HG03342 (cell line): ENCODE measurements around the gene TMEM63A.
"Not testable (repeated sequence)": the region's sequence is repeated elsewhere in the genome, so short reads cannot be mapped to it uniquely, and the experiment has no call there.

Experiments used
- ATAC-seq: cut with Tn5 transposase; IDR thresholded peaks from one replicate; pipeline ENCODE4 v1.9.1; 2021; ENCODE audit warnings: mild to moderate bottlenecking, moderate library complexity; ENCODE audit not compliant: unreplicated experiment

Gene TMEM63A

DNA sequence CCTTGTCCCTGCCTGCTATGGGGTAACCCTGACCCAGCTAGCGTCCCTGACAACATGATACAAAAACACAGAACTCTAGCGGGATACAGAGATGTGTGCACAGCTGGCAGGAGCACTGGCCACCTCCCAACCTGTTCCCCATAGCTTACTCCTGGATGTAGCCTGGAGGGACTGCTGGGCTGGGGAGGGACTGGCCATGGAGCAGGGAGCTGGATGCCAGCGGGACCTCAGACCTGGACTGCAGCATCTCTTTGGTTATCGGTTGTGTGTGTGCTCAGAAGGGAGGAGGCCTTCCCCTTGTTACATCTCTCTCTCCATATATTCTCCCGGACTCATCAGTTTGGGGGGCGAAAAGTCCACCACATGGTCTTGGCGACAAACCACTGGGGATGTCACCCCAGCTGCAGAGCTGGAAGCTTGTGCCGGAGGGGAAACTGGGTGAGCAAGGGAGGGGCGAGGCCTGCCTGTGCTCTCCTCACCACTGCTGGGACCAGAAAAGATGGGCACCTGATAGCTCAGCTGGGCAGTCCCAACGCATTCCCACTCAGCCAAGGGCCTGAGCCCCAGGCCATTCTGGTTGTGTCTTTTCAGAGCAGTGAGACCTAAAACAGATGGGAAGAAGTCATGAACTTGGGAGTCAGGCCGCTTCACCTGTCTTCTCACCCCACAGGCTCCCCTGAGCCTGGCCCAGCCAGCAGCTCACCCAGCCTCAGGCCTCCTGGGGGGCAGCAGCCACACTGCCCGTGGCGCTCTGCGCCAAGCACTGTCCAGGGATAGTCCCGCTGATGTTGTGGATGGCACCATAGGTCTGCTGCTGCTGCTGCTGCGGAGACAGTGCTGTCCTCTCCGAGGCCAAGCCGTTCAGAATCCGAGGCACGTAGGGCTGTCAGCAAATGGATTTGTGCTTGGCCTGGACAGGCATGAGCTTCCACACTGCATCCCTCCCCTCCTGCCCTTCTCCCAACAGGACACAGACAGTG lies 35.6 kb downstream of the TMEM63A start:
- no peak for ATAC-seq

DNA sequence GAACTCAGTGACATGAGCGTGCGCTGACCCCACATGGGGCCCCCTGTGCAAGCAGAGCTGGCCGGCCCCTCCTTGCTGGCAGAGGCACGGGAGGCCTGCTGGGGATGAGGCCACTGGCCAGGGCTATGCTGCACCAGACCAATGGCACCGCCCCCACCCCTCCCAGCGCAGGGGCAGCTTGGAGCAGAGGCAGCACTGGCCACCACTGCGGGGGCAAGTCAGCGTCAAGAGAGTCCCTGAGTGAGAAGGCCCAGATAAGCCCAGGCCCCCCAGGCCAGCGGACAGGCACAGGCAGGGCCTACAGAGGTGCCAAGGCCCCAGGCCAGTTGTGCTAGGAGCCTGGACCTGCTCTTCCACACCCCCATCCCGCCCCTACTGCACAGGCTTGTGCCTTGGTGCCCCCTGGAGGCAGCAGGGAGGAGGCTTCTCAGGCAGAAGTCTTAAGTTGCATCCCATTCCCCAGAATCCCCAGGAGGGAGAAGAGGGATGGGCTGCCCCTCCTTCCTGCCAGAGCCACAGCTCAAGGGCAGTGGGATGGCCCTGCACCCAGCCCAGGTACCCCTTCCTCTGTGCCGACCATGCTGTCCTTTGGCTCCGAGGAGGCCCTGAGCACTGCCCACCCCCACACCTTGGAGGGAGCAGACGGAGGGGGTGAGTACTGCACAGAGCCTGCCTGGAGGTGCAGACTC lies 36.5 kb downstream of the TMEM63A start:
- no peak for ATAC-seq

DNA sequence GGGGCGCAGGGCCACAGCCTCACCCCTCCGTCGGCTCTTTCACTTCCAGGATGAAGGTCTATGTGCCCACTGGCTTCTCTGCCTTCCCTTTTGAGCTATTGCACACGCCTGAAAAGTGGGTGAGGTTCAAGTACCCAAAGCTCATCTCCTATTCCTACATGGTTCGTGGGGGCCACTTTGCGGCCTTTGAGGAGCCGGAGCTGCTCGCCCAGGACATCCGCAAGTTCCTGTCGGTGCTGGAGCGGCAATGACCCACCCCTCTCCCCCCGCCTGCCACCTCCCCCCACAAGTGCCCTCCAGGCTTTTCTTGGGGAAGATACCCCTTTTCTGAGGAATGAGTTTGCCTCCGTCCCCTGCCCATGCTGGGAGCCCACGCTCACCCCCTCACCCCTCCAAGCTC lies 37.1 kb downstream of the TMEM63A start:
- no peak for ATAC-seq

DNA sequence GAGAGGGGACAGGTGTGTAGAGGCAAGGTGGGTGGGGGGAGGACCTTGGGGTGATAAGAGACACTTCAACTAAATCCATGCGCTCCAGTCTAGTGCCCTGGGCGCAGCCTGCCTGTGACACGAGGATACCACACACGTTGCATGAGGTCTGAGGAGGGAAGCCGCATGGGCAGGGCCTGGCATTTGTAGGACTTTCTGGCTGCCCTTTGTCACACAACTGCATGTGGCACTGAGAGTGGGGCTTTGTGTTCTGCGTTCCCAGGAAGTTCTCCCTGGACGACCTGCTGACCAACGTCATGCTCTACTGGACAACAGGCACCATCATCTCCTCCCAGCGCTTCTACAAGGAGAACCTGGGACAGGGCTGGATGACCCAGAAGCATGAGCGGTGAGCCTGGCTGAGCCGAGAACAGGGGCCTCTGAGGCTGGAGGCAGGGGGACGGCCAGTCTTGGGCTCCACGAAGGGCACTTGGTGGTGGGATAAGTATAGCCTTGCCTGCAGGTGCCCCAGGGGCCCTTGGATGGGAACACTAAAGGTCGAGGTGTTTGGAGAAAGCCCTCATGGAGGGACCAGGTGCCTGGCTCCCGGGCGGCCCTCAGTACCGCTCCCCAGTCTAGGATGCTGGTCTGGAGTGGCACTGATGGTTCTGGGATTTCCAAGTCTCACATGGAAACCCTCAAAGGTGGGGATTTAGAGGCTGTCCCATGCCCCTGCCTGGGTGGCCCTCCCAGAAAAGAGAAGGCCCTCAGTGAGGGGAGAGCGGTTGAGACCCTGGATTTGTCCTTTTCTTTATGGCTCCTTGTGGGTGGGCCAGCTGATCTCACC lies 37.7 kb downstream of the TMEM63A start:
- no peak for ATAC-seq

DNA sequence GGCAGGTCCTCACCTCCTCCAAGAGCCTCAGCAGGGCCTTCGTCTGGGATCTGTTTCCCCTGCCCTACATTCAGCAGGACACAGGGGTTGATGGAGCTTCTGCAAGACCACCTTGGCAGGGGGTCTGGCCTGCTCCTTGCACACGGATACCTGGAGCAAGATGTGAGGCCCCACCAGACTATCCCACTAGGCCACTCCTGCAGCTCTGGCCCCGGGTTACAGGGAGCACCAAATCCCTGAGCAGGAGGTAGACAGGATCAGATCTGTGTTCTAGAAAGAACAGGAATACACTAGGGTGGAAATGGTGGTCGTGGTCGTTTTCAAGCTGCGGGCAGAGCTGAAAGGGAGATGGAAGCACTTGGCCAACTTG lies 38.8 kb downstream of the TMEM63A start:
- no peak for ATAC-seq

DNA sequence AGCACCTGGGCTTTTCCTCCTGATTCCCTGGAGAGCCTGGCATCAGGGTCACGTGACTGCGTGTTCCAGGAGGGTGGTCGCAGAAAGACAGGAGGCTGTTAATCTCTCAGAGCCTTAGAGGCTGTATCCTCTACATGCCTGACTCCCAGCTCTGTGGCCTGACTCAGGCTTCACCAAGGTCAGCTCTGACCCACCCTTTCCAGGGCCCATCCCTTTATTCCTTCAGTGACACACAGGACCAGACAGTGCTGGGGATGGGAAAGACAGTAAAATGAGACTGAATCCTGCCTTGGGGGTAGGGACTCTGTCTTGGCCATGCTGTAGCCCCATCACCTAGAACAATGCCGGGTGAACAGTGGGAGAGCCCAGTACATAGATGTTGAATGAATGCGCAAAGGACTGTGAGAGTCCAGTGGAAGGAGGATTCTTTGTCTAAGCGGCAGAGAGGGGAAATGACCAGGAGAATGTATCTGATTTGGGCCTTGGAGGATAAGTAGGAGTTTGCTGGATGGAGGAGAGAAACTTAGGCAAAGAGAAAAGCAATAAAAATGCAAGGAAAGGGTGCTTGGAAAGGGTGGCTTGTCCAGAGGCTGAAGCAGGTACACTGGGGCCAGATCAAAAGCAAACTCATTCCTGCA lies 39.3 kb downstream of the TMEM63A start:
- ATAC-seq, result no peak

DNA sequence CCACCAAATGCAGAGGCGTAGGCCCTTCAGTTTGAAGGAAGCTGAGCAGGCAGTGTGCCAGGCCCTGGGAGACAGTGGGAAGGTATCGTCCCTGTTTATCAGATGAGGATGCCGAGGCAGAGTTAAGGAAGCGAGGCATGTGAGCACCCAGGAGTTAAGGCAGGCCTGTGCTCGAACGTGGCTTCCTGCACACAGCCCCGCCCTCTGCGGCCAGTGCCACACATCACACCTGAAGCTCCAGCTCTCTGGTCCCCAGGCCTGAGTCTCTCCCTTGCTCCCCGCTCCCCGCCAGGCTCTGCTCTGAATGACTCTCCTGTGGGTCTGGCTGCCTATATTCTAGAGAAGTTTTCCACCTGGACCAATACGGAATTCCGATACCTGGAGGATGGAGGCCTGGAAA lies 40.1 kb downstream of the TMEM63A start:
- no peak for ATAC-seq

DNA sequence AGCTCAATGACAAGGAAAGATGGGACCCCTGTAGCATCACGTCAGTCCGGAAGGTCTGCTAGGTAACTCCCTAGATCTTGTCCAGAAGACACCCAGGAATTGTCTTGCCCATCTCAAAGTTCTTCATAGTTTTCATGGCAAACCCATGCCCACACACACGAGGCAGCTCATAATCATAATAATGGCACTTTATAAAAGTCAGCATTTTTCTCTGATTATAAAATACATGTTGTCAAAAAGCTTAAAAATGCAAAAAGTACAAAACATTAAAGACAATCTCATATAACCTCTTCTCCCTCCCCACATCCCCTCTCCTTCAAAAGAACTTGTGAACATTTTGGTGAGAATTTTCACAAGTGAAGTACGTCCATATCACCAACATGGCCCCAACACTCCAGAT lies 41.5 kb downstream of the TMEM63A start:
- no peak for ATAC-seq

DNA sequence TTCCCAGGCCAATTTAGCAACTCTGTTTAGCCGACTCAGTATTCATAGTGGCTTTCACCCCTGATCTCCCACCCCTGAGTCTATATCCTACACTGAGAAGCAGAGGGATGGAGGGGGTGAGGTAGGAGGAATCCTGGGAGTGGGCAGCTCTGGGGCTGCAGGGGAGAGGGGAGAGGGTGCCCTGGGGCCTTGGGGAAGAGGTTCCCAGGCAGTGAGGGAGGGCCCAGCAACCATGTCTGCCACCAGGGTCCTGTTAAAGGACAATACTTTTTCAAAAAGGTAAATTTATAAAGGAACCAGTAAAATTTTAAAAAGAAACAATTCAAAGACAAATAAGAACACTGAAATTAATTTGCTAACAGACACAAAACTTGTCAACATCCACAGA lies 42.0 kb downstream of the TMEM63A start:
- no peak for ATAC-seq

DNA sequence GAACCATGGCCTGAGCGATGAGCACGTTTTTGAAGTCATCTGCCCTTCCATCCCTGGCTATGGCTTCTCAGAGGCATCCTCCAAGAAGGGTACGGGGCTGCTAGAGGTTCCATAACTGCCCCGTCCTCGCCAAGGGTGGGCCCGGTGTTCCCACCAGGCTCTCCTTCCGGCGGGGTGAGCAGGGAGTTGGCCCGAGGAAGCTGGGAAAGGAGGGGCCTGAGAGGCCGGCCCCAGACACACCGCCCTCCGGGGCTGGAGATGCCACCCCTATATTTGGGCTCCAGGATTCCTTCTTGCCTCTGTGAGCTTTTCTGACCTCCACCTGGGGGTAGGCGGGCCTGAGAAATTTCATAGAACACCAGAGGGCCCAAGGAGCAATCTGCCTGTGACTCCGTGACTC lies 43.4 kb downstream of the TMEM63A start:
- no peak for ATAC-seq

DNA sequence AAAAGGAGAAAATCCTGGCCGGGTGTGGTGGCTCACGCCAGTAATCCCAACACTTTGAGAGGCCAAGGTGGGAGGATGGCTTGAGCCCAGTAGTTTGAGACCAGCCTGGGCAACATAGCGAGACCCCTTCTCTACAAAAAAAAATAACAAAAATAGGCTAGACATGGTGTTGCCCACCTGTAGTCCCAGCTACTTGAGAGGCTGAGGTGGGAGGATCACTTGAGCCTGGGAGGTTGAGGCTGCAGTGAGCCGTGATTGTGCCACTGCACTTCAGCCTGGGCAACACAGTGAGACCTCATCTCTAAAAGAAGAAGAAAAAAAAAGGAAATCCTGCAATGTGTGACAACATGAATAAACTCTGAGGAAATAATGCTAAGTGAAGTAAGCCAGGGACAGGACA lies 45.9 kb downstream of the TMEM63A start:
- ATAC-seq, result not testable (repeated sequence)

DNA sequence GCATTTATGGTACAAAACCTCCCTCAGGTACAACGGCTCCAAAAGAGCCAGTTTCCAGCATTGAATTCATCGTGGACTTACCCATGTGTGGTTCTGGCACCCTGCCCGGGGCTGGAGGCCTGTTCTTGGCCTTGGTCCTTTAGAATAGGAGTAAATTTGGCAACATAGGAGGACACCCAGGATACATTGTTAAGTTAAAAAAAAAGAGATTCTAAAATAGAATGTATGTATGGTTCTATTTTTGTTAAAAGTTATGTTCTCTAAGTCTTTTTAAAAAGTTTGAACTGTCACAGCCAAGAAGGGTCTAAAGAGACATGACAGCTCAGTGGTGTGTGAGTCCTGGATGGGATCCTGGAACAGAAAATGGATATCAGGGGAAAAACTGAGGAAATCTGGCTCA lies 46.3 kb downstream of the TMEM63A start:
- no peak for ATAC-seq

DNA sequence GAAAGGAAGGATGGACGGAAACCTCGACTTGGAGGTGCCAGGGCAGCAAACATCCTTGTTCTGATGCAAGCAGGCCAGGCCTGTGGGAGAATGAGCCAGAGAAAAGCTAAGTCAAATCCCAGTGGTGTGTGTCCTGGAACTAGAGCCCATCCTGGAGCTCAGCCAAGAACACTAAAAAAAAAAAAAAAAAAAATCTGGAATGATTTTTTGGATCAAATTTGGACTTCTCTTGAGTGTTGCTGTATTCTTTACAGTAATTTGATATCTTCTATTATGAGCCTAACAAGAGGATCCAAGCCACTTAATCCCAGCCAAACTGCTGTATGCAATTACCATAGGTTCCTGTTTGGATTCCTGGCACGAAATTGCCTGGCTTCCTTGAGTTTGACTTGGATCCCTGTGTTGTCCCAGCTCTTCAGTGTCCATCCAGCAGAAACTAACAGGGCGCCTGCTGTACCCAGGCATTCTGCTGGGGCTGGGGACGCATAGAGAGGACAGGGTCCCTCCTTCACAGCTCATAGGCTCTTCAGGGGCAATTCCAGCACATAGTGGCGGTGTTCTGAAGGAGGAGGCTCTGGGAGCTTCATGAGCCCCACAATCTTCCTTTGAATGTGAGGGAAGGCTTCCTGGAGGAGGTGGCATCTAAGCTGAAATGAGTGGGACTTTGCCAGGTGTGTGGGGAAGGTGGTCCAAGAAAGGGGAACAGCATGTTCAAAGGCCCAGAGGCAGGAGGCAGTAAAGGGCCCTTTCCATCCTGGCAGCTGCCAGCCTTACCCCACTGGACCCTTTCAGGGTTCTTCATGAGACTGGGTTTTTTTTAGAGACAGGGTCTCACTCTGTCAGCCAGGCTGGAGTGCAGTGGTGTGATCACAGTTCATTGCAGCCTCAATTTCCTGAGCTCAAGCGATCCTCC lies 47.5 kb downstream of the TMEM63A start:
- no peak for ATAC-seq

DNA sequence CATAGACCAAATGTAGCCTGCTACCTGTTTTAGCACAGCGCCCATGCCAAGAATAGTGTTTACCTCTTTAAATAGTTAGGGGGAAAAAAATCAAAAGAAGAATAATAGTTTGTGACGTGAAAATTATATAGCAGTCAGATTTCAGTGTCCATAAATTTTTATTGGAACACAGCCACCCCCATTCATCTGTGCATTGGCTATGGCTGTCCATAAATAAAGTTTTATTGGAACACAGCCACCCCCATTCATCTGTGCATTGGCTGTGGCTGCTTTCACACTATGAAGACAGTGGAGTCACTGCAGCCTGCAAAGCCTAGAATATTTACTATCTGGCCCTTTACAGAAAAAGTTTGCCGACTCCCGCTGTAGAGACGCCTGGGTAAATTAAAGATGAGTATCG lies 51.3 kb downstream of the TMEM63A start:
- ATAC-seq, result no peak

DNA sequence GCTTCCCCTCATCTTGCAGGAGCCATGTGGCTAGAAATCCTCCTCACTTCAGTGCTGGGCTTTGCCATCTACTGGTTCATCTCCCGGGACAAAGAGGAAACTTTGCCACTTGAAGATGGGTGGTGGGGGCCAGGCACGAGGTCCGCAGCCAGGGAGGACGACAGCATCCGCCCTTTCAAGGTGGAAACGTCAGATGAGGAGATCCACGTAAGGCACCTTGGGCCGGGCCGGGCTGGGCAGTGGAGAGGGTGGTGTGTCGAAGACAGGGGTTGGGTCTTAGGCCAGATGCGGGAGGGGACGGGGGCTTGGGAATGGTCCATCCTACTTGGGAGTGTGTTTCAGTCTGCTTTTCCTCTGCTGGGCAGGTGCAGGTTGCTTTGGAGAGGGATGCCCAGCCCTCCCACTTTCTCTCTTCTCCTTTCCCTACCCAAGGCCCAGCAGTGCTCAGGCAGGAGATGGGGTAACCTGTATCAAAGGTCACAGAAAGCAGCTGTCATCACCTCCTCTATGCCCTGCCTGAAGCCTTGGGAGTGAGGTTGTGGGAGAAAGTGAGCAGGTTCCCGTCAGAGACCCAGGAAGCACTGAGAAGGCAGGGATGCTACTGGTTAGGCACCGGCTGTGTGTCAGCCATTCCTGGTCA lies 53.4 kb downstream of the TMEM63A start:
- ATAC-seq, result no peak

DNA sequence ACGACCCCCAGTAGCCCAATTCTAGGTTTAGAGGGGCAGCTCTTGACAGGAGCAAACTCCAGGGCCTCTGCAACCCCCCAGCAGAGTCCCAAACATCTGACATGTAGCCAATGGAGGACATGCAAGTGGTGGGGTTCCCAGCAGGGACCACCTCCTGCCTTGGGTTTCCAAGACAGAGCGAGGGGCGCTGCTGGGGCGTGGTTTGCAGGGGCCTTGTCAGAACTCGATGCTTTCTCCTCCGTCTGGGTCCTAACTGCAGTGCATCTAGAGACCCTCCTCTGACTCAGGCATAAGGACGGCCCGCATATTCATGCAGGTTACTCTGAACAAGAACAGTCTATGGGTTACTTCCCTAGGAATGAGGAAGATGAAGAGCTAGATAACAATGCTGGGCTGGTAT lies 55.1 kb downstream of the TMEM63A start:
- no peak for ATAC-seq

DNA sequence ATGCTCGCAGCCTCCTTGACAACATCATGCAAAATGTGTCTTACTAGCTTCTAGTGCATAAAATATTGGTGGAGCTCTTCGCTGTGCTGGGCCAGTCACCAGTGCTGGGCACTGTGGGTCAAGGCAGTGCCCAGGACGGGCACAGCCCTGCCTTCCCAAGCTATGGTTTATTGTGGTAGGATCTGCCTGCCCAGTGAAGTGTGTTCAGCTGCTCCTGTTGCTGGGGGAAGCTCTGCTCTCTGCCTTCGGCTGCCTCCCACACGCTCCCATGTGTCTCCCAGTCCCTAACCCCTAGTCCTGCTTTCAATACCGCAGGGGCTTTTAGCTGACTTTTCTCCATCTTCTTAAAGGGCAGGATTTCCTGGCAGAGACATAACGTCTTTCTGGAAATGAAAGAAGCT lies 56.6 kb downstream of the TMEM63A start:
- ATAC-seq, result no peak

DNA sequence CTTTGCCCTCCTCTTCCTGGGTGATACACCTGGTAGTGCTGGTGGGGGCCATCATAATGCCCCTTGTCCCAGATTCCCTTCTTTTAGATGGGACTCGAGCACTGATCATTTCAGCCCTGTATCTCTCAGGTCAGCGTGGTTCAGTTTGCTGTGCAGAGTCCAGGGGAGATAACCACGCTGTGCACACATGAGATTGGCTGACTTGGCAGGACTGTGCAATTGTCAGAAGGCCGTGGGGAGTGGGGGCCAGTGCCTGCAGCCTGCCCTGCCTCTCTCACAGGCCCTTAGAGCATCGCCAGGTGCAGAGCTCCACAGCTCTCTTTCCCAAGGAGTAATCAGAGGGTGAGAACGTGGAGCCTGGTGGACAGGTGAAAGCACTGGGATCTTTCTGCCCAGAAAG lies 57.1 kb downstream of the TMEM63A start:
- ATAC-seq, result no peak

DNA sequence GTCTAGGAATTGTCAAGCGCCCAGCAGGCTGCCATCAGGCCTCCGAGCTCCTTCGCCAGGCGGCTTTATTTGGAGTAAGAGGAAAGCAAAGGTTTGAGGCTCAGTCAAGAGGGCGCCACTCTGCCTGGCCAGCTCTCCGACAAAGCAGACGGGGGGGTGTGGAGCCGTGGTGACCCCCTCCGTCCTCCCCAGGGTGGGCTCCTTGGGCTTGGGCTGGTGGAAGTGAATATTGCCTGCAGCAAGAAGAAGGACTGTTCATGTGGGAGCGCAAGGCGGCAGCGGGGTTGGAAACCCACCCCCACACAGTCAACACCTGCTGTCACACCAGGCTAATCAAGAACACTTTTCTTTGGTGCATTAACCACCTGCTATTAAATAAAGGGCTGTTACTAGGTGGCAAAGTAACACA lies 57.6 kb downstream of the TMEM63A start:
- no peak for ATAC-seq
